ENCODE measurements around the gene DSCAM.

Gene DSCAM

GRCh38 chr21:40852563-40852962 is 5.6 kb upstream of the DSCAM start:
- Histone ChIP-seq H3K4me3 (ENCODE audit: insufficient read depth, low read length, poor library complexity, severe bottlenecking) (no peak overlapping the region), H3K79me2 (ENCODE audit: insufficient read depth, low read length) (no peaks in the 10 kb centered on the region), H4K20me1 (ENCODE audit: low read depth, low read length) (no peaks in the 10 kb centered on the region), H3K27me3 (ENCODE audit: low read length) (no peaks in the 10 kb centered on the region), H3K27ac (ENCODE audit: low read depth, low read length) (no peak overlapping the region), H2AFZ (ENCODE audit: low read depth, low read length, severe bottlenecking) (no peak overlapping the region), H3K36me3 (ENCODE audit: low read length) (no peaks in the 10 kb centered on the region), H3K9me2 (replicated peaks; ENCODE audit: insufficient read depth, low read length) (no peaks in the 10 kb centered on the region), H3K9ac (ENCODE audit: low read length) (no peak overlapping the region), H3K4me2 (ENCODE audit: low read depth, low read length, poor library complexity, severe bottlenecking) (no peak overlapping the region), H3K9me3 (ENCODE audit: insufficient read depth, low read length) (no peaks in the 10 kb centered on the region), H3F3A (ENCODE audit: insufficient read depth) (no peaks in the 10 kb centered on the region)
- TF ChIP-seq EZH2phosphoT487 (conservative IDR thresholded peaks at IDR 0.05; ENCODE audit: low read length), result no peak
- TF ChIP-seq, protein P1, sequence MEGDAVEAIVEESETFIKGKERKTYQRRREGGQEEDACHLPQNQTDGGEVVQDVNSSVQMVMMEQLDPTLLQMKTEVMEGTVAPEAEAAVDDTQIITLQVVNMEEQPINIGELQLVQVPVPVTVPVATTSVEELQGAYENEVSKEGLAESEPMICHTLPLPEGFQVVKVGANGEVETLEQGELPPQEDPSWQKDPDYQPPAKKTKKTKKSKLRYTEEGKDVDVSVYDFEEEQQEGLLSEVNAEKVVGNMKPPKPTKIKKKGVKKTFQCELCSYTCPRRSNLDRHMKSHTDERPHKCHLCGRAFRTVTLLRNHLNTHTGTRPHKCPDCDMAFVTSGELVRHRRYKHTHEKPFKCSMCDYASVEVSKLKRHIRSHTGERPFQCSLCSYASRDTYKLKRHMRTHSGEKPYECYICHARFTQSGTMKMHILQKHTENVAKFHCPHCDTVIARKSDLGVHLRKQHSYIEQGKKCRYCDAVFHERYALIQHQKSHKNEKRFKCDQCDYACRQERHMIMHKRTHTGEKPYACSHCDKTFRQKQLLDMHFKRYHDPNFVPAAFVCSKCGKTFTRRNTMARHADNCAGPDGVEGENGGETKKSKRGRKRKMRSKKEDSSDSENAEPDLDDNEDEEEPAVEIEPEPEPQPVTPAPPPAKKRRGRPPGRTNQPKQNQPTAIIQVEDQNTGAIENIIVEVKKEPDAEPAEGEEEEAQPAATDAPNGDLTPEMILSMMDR (IDR thresholded peaks at IDR 0.05; ENCODE audit: insufficient read depth, low read length, poor library complexity, severe bottlenecking), result no peak

DNA sequence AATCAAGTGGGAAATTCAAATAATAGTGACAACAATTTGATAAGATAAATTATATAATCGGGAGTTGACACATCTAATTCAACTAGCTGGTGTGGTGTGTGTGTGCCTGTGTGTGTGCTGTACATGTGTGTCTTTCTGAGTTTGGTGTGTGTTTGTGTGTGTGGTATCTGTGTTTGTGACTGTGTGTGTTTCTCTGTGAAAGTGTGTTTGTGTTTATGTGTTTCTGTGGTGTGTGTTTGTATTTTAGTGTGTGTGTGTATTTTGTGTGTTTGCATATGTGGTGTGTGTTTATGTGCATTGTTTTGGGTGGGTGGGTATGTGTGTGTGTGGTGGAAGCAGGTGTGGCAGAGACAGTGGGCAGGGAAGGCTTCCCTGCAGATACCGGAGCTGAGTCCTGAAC is 4.8 kb upstream of the DSCAM start:
- H3F3A ChIP-seq (ENCODE audit: insufficient read depth), result no peaks in the 10 kb centered on the region
- H3K79me2 ChIP-seq (ENCODE audit: insufficient read depth, low read length), result no peaks in the 10 kb centered on the region
- H3K27ac ChIP-seq (ENCODE audit: low read depth, low read length), result no peak overlapping the region
- no peaks in the 10 kb centered on the region for H3K9me3 ChIP-seq (ENCODE audit: insufficient read depth, low read length)
- H3K4me2 ChIP-seq (ENCODE audit: low read depth, low read length, poor library complexity, severe bottlenecking), result no peak overlapping the region
- H3K36me3 ChIP-seq (ENCODE audit: low read length), result no peaks in the 10 kb centered on the region
- H4K20me1 ChIP-seq (ENCODE audit: low read depth, low read length), result no peaks in the 10 kb centered on the region
- H3K27me3 ChIP-seq (ENCODE audit: low read length), result no peaks in the 10 kb centered on the region
- no peak overlapping the region for H2AFZ ChIP-seq (ENCODE audit: low read depth, low read length, severe bottlenecking)
- no peak overlapping the region for H3K9ac ChIP-seq (ENCODE audit: low read length)
- H3K4me3 ChIP-seq (ENCODE audit: insufficient read depth, low read length, poor library complexity, severe bottlenecking), result no peak overlapping the region
- TF ChIP-seq EZH2phosphoT487 (conservative IDR thresholded peaks at IDR 0.05; ENCODE audit: low read length), result no peak
- TF ChIP-seq, protein P1 (IDR thresholded peaks at IDR 0.05; ENCODE audit: insufficient read depth, low read length, poor library complexity, severe bottlenecking), result no peak
- H3K9me2 ChIP-seq (replicated peaks; ENCODE audit: insufficient read depth, low read length), result no peaks in the 10 kb centered on the region

- H4K20me1 ChIP-seq (ENCODE audit: low read depth, low read length), result no peaks in the 10 kb centered on the region
- no peak overlapping the region for H3K4me2 ChIP-seq (ENCODE audit: low read depth, low read length, poor library complexity, severe bottlenecking)
- no peaks in the 10 kb centered on the region for H3K9me3 ChIP-seq (ENCODE audit: insufficient read depth, low read length)
- H3K4me3 ChIP-seq (ENCODE audit: insufficient read depth, low read length, poor library complexity, severe bottlenecking), result no peak overlapping the region
- no peak overlapping the region for H3K27ac ChIP-seq (ENCODE audit: low read depth, low read length)
- H3F3A ChIP-seq (ENCODE audit: insufficient read depth), result no peaks in the 10 kb centered on the region
- H3K36me3 ChIP-seq (ENCODE audit: low read length), result no peaks in the 10 kb centered on the region
- no peaks in the 10 kb centered on the region for H3K79me2 ChIP-seq (ENCODE audit: insufficient read depth, low read length)
- H3K9ac ChIP-seq (ENCODE audit: low read length), result no peak overlapping the region
- TF ChIP-seq, protein P1 (IDR thresholded peaks at IDR 0.05; ENCODE audit: insufficient read depth, low read length, poor library complexity, severe bottlenecking), result no peak
- TF ChIP-seq EZH2phosphoT487 (conservative IDR thresholded peaks at IDR 0.05; ENCODE audit: low read length), result no peak
- H2AFZ ChIP-seq (ENCODE audit: low read depth, low read length, severe bottlenecking), result no peak overlapping the region
- H3K27me3 ChIP-seq (ENCODE audit: low read length), result no peaks in the 10 kb centered on the region
- no peaks in the 10 kb centered on the region for H3K9me2 ChIP-seq (replicated peaks; ENCODE audit: insufficient read depth, low read length)
These were observed 3.1 kb upstream of the DSCAM start for GRCh38 chr21:40850071-40850470.

Data from SU-DHL-6 (cell line).